22Rv1 (cell line): ENCODE measurements around the gene DCUN1D4.

Experiments used
- CTCF ChIP-seq: fragments of 450-650 bp; IDR thresholded peaks from 2 replicates; pipeline ENCODE4 v1.5.1; 2017; ENCODE audit warnings: mild to moderate bottlenecking
- ZFX ChIP-seq: fragments of 450-650 bp; IDR thresholded peaks from 2 replicates; pipeline ENCODE4 v1.6.1; 2017; ENCODE audit warnings: antibody characterized with exemption, borderline replicate concordance

- no peak for TF ChIP-seq CTCF
- no peak for TF ChIP-seq ZFX
Observed at GRCh38 chr4:51859476-51860031, 16.6 kb downstream of the DCUN1D4 start.
